Testis (tissue), 2 donors: ENCODE results near the gene COG1.

ENCODE experiments used
- POLR2A ChIP-seq: fragments of 450-650 bp; IDR thresholded peaks from one replicate; pipeline ENCODE4 v1.6.1; 2017; ENCODE audit warnings: antibody characterized with exemption, mild to moderate bottlenecking, moderate library complexity
- TF ChIP-seq, protein P1 (sequence below), 3 experiments: fragments of 450-650 bp in 2 of 3; fragments of 200-600 bp in 1 of 3; sonication (generic) in 1 of 3; IDR thresholded peaks; one replicate each; pipeline ENCODE4 v1.5.1; 2016 to 2019; ENCODE audit warnings: antibody characterized with exemption in 3 of 3, mild to moderate bottlenecking in 2 of 3, moderate library complexity in 1 of 3

- TF ChIP-seq, protein P1, sequence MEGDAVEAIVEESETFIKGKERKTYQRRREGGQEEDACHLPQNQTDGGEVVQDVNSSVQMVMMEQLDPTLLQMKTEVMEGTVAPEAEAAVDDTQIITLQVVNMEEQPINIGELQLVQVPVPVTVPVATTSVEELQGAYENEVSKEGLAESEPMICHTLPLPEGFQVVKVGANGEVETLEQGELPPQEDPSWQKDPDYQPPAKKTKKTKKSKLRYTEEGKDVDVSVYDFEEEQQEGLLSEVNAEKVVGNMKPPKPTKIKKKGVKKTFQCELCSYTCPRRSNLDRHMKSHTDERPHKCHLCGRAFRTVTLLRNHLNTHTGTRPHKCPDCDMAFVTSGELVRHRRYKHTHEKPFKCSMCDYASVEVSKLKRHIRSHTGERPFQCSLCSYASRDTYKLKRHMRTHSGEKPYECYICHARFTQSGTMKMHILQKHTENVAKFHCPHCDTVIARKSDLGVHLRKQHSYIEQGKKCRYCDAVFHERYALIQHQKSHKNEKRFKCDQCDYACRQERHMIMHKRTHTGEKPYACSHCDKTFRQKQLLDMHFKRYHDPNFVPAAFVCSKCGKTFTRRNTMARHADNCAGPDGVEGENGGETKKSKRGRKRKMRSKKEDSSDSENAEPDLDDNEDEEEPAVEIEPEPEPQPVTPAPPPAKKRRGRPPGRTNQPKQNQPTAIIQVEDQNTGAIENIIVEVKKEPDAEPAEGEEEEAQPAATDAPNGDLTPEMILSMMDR (IDR thresholded peaks at IDR 0.05) = no peak
- TF ChIP-seq POLR2A = no peak
Observed at GRCh38 chr17:73179387-73179786, 13.5 kb upstream of the COG1 start.
